PFSK-1 (cell line): ENCODE data around the gene LRRIQ1.

Experiments
- FOXP2 ChIP-seq: optimal IDR thresholded peaks from 2 replicates; pipeline ENCODE3; 2011; ENCODE audit warnings: borderline replicate concordance, control low read depth, inconsistent platforms; ENCODE audit not compliant: insufficient read depth; ENCODE audit errors: extremely low read length, extremely low read depth
- POLR2AphosphoS5 ChIP-seq: IDR thresholded peaks from 2 replicates; pipeline ENCODE4 v1.6.1; 2012; ENCODE audit warnings: low read depth, mild to moderate bottlenecking, control low read depth, low read length, moderate library complexity
- REST ChIP-seq, 2 experiments: IDR thresholded peaks; 2 replicates each; pipeline versions ENCODE4 v1.6.1 to v1.8.0; 2011 to 2012; ENCODE audit warnings: low read depth in 2 of 2, low read length in 2 of 2, control low read depth in 1 of 2, inconsistent platforms in 1 of 2, mild to moderate bottlenecking in 1 of 2, moderate library complexity in 1 of 2; ENCODE audit not compliant: insufficient read depth in 1 of 2
- SIN3A ChIP-seq: IDR thresholded peaks from 2 replicates; pipeline ENCODE4 v1.6.1; 2012; ENCODE audit warnings: mild to moderate bottlenecking, low read length, moderate library complexity, borderline replicate concordance; ENCODE audit not compliant: insufficient read depth
- TAF1 ChIP-seq: IDR thresholded peaks from 2 replicates; pipeline ENCODE4 v1.6.1; 2012; ENCODE audit warnings: low read length, control low read depth, borderline replicate concordance; ENCODE audit not compliant: insufficient read depth

LRRIQ1 gene

GRCh38 chr12:85225501-85225900 is 189.3 kb downstream of the LRRIQ1 start:
- TF ChIP-seq SIN3A = no peak
- TF ChIP-seq TAF1 = no peak
- no peak for TF ChIP-seq FOXP2
- TF ChIP-seq POLR2AphosphoS5 = no peak
- TF ChIP-seq REST (IDR thresholded peaks at IDR 0.05; ENCODE audit: insufficient read depth in 1 of 2, low read depth in 2 of 2, low read length in 2 of 2) = no peak

- TF ChIP-seq POLR2AphosphoS5 (no peak), REST (IDR thresholded peaks at IDR 0.05; ENCODE audit: insufficient read depth in 1 of 2, low read depth in 2 of 2, low read length in 2 of 2) (no peak), SIN3A (no peak), FOXP2 (no peak), TAF1 (no peak)
Measured at GRCh38 chr12:85237327-85237726, 201.2 kb downstream of the LRRIQ1 start.

- TF ChIP-seq TAF1 = no peak
- no peak for TF ChIP-seq POLR2AphosphoS5
- no peak for TF ChIP-seq SIN3A
- TF ChIP-seq REST (IDR thresholded peaks at IDR 0.05; ENCODE audit: insufficient read depth in 1 of 2, low read depth in 2 of 2, low read length in 2 of 2) = no peak
- no peak for TF ChIP-seq FOXP2
Measured at GRCh38 chr12:85244561-85244960, 208.4 kb downstream of the LRRIQ1 start.

GRCh38 chr12:85253853-85254252 is 217.7 kb downstream of the LRRIQ1 start:
- no peak for TF ChIP-seq SIN3A
- TF ChIP-seq POLR2AphosphoS5 = no peak
- no peak for TF ChIP-seq TAF1
- TF ChIP-seq FOXP2 = no peak
- TF ChIP-seq REST (IDR thresholded peaks at IDR 0.05; ENCODE audit: insufficient read depth in 1 of 2, low read depth in 2 of 2, low read length in 2 of 2) = no peak

GRCh38 chr12:85257671-85258070 is 221.5 kb downstream of the LRRIQ1 start:
- TF ChIP-seq REST (IDR thresholded peaks at IDR 0.05; ENCODE audit: insufficient read depth in 1 of 2, low read depth in 2 of 2, low read length in 2 of 2) = no peak
- TF ChIP-seq POLR2AphosphoS5 = no peak
- TF ChIP-seq FOXP2 = no peak
- TF ChIP-seq SIN3A = no peak
- no peak for TF ChIP-seq TAF1
